Progenitor cell of endocrine pancreas (in vitro differentiated cells): ENCODE data around the gene DNAJC27. TPM values are rescaled to one million over a fixed set of nuclear protein-coding genes. Genes with fewer than 3 reads are reported as not detected.

Experiments used
- DNase-seq: peaks from one replicate; pipeline ENCODE4 v3.0.0; 2021; ENCODE audit warnings: low spot score; ENCODE audit not compliant: unreplicated experiment
- H3K27ac Mint-ChIP-seq: 2 replicates; pipeline ENCODE4 v1.8.0; 2021; ENCODE audit warnings: mild to moderate bottlenecking, moderate library complexity, mixed read lengths
- H3K27me3 Mint-ChIP-seq: 2 replicates; pipeline ENCODE4 v1.8.0; 2021; ENCODE audit warnings: mixed read lengths
- H3K36me3 Mint-ChIP-seq: 2 replicates; pipeline ENCODE4 v1.8.0; 2022; ENCODE audit warnings: mixed read lengths; ENCODE audit not compliant: insufficient read depth
- H3K4me1 Mint-ChIP-seq: 2 replicates; pipeline ENCODE4 v1.8.0; 2021; ENCODE audit warnings: low read depth, mixed read lengths
- H3K4me3 Mint-ChIP-seq: 2 replicates; pipeline ENCODE4 v1.8.0; 2021; ENCODE audit warnings: low read depth, mild to moderate bottlenecking, moderate library complexity, mixed read lengths
- H3K9me3 Mint-ChIP-seq: 2 replicates; pipeline ENCODE4 v1.8.0; 2021; ENCODE audit warnings: low read depth, mixed read lengths
- total RNA-seq: library from RNA; stranded (reverse); gene quantifications from 2 replicates; pipeline ENCODE4 v1.2.1, GENCODE V29; 2021
- TF ChIP-seq, protein P1 (sequence below): fragments of 200-600 bp; sonication (generic); IDR thresholded peaks from one replicate; pipeline ENCODE4 v1.5.0; 2021; ENCODE audit warnings: antibody characterized with exemption, mild to moderate bottlenecking; ENCODE audit not compliant: unreplicated experiment

DNAJC27 gene
- total RNA-seq, 1 donor from 2014 or later: 11.3 TPM

DNA sequence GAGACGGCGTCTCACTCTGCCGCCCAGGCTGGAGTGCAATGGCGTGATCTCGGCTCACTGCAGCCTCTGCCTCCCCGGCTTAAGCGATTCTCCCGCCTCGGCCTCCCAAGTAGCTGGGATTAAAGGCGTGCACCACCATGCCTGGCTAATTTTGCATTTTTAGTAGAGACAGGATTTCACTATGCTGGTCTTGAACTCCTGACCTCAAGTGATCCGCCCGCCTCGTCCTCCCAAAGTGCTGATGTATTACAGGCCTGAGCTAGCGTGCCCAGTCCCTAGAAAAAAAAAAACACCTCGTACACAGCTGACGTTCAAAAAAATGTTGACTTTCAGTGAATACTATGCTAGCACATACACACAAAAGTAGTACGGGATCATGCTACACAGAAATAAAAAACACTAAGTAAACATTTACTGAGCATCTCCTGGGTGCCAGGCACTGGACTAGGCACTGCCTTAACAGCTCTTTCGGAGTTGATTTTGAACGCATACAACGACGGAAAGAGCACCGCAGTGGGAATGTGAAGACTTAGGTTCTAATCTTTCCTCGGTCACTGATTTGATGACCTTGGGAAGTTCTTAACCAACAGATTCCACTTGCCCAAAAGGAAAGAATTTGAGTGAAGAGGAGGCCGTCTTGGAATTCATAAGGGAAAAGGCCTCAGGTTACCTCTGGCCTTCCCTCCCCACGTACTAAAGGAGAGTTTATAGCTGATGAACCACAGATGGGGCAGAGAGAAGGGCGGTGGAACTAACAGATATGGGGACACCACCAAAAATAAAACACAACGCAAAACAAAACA is 1.1 kb downstream of the DNAJC27 start:
- H3K9me3 Mint-ChIP-seq: no peaks in the 10 kb centered on the region
- H3K27ac Mint-ChIP-seq: peak overlapping the region; percentile 100
- peaks cover 2% of the 10 kb centered on the region for H3K4me1 Mint-ChIP-seq
- H3K36me3 Mint-ChIP-seq: peaks cover 8% of the 10 kb centered on the region
- DNase-seq: no peak
- H3K27me3 Mint-ChIP-seq: no peaks in the 10 kb centered on the region
- TF ChIP-seq, protein P1, sequence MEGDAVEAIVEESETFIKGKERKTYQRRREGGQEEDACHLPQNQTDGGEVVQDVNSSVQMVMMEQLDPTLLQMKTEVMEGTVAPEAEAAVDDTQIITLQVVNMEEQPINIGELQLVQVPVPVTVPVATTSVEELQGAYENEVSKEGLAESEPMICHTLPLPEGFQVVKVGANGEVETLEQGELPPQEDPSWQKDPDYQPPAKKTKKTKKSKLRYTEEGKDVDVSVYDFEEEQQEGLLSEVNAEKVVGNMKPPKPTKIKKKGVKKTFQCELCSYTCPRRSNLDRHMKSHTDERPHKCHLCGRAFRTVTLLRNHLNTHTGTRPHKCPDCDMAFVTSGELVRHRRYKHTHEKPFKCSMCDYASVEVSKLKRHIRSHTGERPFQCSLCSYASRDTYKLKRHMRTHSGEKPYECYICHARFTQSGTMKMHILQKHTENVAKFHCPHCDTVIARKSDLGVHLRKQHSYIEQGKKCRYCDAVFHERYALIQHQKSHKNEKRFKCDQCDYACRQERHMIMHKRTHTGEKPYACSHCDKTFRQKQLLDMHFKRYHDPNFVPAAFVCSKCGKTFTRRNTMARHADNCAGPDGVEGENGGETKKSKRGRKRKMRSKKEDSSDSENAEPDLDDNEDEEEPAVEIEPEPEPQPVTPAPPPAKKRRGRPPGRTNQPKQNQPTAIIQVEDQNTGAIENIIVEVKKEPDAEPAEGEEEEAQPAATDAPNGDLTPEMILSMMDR: no peak
- H3K4me3 Mint-ChIP-seq: peak overlapping the region; percentile 94

DNA sequence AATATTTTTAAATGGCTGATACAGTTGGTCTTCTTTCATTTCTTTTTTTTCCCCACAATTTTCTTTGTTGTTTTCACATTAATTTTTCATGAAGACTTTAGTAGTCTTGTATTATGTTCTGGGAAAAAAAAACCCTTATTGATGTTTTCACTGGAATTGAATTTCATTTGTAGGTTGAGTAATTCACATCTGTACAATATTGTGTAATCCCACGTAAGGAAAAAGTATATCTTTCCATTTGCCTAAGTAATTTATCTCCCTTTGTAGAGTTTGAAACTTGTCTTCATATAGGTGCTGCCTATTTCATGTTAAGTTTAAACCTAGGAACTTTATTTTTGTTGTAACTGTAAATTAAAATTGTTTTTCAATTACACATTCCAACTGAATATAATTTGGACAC is 2.0 kb downstream of the DNAJC27 start:
- no peak for DNase-seq
- Mint-ChIP-seq H3K27ac (no peak overlapping the region), H3K4me1 (peaks cover 2% of the 10 kb centered on the region), H3K9me3 (no peaks in the 10 kb centered on the region), H3K36me3 (peaks cover 8% of the 10 kb centered on the region), H3K27me3 (no peaks in the 10 kb centered on the region), H3K4me3 (no peak overlapping the region)
- TF ChIP-seq, protein P1: no peak

DNA sequence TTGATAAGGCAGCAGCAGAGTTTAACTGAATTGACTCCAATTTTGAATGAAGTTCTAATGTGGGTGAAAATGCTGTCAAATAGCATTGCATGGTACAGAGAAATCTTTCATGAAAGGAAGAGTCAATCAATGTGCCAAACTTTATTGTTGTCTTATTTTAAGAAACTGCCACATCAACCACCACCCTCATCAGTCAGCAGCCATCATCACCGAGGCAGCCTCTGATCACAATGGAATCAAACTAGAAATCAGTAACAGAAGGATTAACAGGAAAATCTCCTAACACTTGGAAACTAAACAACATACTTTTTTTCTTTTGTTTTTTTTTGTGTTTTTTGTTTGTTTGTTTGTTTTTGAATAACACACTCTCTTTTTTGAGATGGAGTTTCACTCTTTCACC is 9.9 kb downstream of the DNAJC27 start:
- H3K27ac Mint-ChIP-seq: no peak overlapping the region
- H3K36me3 Mint-ChIP-seq: peaks cover 33% of the 10 kb centered on the region
- no peaks in the 10 kb centered on the region for H3K27me3 Mint-ChIP-seq
- H3K4me1 Mint-ChIP-seq: no peaks in the 10 kb centered on the region
- no peak for DNase-seq
- no peaks in the 10 kb centered on the region for H3K9me3 Mint-ChIP-seq
- TF ChIP-seq, protein P1: no peak
- H3K4me3 Mint-ChIP-seq: no peak overlapping the region

DNA sequence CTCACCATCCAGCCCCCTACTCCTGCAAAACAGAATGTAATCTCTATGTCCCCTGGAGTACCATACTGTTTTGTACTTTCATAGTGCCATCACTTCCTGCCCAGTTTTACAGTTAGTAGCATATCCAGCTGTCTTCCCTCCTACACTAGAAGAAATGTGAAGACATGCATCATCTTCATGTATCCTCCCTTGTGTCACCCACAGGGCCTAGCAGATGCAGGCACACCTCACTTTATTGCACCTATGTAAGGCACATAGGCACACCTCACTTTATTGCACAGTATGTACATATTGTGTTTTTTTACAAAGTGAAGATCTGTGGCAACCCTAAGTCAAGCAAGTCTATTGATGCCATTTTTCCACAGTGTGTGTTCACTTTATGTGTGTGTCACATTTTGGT is 12.0 kb downstream of the DNAJC27 start:
- no peaks in the 10 kb centered on the region for H3K27me3 Mint-ChIP-seq
- peaks cover 49% of the 10 kb centered on the region for H3K36me3 Mint-ChIP-seq
- TF ChIP-seq, protein P1: no peak
- no peaks in the 10 kb centered on the region for H3K4me1 Mint-ChIP-seq
- DNase-seq: no peak
- H3K9me3 Mint-ChIP-seq: peaks cover 11% of the 10 kb centered on the region
- H3K4me3 Mint-ChIP-seq: no peak overlapping the region
- no peak overlapping the region for H3K27ac Mint-ChIP-seq

DNA sequence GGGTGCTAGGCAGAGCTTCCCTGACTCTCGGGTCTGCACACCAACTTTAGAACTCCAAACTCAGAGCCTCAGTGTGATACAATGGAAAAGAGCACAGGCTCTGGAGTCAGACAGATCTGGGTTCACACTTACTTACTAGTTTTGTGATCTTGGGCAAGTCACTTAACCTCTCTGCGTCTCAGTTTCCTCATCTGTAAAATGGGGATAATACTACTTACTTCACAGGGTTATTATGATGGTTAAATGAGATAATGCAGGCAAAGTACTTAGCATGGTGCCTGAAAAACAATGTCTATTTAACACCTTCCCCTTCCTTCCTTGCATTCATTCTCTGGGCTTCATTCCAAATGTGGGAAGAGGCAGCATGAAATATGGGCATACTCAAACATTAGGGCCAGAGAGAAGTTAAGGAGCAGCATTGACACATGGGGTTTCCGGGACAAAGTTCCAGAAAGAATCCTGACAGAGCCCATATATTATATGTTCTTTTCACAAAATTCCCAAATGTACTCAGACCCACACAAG is 13.3 kb downstream of the DNAJC27 start:
- no peak overlapping the region for H3K4me3 Mint-ChIP-seq
- H3K27me3 Mint-ChIP-seq: no peaks in the 10 kb centered on the region
- H3K4me1 Mint-ChIP-seq: no peaks in the 10 kb centered on the region
- no peak for DNase-seq
- no peak overlapping the region for H3K27ac Mint-ChIP-seq
- TF ChIP-seq, protein P1: no peak
- H3K9me3 Mint-ChIP-seq: peaks cover 11% of the 10 kb centered on the region
- H3K36me3 Mint-ChIP-seq: peaks cover 56% of the 10 kb centered on the region
